ENCODE results near the gene GREM2.

GREM2 gene

DNA sequence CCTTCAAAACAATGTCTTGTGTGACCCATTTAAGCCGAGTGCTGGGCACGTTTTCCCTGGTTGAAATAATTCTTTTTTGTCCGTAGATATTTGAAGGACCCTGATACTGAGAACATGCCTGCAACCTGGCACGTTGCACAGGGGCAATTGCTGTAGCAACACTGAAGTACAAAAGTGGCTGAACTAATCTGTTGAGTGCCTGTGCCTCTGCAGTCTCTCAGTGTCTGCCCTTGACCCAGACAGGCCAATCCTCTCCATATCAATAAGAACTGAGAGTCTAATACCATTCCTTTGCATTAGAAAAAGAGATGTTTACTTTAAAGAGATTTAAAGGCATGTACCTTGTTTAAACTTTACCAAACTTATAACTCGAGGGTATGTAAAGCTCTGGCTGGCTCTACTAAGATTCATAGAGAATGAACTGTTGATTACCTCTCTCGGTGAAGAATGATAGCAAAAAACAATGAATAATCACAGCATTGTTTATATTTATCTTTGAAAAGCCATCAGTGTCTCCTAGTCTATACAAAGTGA lies 2.4 kb downstream of the GREM2 start:
- no peak for DNase-seq

DNA sequence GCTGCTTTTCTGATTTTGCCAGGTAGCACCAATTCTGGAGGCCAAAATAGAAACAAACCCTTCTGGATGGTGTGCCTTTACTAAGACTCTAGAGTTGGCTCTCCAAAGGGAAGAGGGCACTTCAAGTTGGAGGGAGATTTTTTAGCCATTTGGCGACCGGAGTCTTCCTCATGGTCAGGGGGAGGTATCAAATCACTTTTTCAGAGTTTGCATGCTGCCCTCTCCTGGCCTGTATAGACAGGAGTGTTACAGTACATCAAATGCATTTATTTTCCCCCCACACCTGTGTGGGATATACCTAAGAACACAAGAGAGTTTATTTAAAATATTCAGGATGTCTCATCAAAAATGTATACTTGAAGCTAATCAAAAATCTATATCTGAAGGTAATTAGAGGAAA lies 3.2 kb downstream of the GREM2 start:
- DNase-seq: no peak

DNA sequence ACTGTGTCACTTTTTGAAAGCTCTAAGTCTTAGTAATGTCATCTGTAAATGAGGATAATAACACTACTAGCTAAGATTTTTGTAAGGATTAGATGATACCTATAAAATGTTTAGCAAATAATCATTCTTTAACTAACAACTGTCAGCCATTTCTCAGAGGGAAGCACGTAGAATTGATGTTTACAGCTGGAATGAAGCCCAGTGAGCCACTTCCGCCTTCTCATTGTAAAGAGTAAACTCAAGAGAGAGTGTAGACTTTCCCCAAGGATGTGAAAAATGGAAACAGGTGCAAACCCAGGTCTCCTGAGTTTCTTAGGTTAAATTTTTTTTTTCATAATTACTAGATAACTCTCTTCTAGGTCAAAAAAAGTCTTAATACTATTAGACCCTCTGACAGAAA lies 4.9 kb downstream of the GREM2 start:
- no peak for DNase-seq

DNA sequence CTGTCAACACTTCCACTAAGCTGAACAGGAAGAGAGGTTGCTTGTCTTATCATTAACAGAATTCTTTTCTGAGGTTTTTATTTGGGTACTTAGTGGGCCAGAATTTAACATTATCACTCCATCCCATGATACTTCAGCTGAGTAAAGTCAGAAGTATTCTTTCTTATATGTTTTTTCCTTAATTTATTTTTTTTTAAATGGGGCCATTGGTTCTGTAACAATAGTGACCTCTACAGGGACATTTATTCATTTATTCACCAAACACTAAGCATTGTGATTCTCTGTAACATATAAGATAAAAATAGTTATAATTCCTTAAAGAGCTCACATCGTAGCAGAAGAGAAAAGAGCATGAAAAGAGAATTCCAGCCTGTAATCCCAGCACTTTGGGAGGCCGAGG lies 9.8 kb downstream of the GREM2 start:
- DNase-seq: no peak

DNA sequence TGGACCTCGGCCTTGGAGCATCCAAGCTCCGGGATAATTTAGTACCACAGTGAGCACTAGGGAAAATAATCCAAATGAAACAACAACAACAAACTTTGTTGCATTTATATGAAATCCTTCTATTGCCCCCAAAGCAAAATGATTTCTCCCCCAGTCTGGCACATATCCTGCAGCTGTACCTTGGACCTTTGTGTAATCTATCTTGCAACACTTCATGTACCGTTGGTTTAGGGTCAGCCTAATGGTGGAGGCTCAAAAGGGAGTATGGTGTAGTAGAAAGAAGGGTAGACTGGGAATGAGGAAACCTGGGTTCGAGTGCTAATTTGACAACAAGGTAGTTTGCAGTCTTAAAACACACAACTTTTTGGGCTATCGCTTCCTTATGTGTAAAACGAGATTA lies 12.1 kb downstream of the GREM2 start:
- no peak for DNase-seq

DNA sequence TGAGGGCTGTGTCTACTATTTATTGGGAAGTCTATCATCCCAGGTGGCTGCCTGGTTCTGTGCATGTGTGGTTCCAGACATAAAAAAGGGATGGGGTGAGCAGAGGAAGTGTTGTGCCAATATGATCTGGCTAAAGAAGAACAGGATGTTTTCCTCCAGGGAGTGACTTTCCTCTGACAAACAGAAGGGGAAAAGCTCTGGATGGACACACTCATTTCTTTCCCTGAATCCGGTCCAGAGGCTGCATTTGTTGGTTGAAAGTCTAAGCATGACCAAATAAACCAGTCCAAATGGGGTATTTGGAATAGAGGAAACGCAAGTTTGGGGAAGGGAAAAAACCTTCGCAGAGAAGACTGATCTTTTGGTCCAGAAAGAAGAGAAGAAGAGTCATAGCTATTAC lies 12.7 kb downstream of the GREM2 start:
- DNase-seq: no peak

DNA sequence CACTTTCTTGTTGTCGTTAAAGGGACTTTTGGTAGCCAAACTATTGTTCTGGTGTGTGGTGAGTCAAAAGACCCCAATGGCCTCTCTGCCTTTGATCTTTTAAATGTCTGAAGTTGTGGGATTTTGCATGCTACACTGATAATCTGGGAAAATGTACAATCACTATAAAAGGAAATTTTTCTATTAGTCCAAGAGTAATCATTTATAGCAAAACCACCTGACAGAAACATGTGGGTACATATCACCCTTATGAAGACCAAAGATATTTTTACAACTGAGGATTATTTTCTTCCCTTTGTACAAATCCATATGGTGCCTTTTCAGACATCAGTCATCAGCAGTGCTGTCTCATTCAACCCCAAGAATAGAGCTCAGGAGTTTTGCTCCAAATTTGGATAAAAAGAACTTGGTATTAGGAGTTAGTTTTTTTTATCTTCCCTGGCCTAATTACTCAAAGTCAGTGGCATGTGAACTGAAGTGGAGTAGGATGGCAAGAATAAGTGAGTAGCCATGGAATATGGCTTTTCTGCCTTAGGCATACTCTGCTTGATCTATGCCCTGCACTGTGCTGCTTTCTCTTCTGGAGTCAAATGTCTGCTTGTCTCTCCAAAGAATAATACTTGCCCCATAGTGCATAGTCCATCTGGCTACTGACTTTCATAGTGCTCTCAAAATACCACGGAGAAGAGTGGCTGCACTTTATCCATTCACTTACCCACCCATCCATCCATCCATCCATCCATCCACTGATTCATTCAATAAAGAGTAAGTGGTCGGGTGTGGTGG lies 13.5 kb downstream of the GREM2 start:
- DNase-seq: no peak

DNA sequence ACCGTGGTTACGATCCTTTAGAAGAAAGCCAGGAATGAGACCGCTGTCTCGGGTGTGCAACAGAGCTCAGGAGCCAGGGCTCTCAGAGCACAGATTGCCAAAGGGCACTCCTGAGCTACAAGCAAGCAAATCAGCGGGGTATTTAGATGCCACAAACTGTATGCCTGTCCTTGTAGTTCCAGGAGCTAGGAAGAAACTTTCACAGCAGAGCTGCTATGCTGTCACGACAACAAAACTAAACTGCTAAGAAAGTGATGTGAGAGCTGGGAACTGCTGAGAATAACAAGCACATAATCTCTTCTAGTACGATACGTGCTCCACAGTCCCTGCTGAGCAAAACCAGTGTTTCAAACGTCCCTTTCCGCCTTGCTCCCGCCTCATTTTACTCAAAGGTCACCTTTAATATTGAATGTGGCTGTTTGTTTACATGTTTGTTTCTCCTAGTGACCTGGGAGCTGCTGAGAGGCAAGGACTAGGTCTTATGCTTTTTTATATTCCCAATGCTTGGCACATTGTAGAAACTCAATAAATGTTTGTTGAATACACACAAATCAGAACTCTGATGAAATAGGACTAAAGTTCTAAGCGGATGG lies 14.7 kb downstream of the GREM2 start:
- DNase-seq: no peak

DNA sequence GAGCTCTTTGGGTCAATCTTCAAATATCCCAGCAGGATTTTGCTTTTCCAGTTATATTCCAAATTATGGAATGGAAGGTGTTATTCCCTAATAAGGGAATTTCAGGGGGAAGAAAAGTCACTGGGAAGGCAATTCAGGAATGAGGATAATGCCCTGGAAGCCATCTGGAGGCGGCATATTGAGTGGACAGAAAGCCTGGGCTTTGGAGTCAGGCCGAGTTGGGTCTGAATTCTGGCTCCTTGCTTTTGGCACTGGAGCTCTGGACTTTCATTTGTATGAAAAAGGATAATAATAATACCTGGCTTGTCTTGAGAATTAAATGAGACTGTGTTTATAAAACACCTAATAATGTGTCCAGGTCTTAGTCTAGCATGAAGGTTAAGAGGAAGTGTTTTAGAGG lies 16.5 kb downstream of the GREM2 start:
- no peak for DNase-seq

DNA sequence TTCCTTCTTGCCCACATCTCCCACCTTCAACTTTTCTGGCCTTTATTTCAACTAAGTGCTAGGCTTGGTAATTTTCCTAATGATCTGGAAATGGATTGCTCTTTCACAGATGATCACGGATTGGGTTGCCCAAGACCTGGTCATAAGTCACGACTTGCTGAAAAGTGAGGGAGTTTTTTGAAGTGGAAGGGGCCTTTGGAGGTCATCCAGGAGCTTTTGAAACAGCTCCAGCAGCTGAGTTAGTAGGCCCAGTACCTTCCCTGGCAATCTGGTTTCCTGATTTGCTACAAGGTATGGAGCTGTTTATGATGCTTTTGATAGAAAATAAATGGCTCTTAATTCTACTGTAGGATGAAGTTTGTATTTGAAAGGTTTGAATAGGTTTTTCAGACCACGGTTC lies 20.4 kb downstream of the GREM2 start:
- DNase-seq: no peak

DNA sequence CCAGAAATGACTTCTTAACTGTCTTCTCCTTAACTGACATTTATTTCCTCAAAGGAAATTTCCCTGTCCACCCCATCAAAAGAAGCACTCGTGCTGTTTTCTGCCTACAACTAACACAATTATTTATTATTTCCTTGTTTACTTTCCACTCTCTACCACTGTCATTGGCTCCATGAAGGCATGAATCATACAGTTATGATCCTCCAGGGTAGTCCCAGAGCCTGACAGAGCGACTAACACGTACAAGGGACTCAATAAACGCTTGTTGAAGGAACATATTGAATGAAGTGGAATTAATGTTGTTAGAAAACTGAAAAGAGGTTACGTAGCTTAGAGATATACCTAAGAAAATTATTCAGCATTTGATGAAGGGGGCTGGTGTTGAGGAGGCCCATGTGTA lies 20.9 kb downstream of the GREM2 start:
- no peak for DNase-seq

DNA sequence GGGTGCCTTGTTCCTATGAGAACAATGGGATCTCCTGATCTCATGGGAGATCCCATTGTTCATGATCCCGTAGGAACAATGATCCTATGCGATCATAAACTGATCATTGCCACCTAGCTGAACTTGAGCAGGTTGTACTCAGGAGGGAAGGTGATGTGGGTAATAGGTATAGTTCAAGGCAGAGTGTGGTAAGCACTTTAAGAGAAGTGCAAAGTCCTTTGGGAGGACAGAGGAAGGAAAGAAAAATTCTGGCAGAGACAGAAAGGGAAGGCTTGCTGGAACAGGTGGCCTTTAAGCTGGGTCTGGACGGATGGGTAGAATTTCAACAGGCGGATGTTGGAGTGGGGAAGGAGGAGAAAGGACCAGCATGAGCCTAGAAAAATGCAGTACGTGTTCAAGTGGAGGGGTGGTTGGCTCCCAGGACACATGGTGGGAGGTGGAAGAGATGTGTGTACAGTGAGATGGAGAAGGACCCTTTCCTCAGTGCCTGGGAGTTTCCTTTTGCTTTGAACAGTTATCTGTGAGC lies 22.3 kb downstream of the GREM2 start:
- no peak for DNase-seq

DNA sequence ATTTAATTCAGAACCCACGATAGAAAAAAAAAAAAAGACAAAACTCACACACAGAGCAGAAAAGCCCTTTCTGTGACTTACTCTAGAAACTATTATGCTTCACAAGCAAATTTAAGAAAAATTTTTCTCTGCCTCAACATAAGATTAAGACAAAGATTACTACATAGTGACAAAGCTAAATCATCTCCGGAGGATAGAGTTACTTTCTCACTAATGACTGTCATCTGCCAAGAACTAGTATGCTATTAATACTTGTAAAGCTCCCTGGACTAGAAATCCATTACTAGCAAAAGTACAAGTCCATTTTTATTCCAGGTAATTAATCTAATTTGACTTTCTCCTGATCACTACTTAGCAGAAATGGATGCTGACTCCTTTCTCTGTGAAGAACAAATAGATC lies 25.9 kb downstream of the GREM2 start:
- DNase-seq: no peak

DNA sequence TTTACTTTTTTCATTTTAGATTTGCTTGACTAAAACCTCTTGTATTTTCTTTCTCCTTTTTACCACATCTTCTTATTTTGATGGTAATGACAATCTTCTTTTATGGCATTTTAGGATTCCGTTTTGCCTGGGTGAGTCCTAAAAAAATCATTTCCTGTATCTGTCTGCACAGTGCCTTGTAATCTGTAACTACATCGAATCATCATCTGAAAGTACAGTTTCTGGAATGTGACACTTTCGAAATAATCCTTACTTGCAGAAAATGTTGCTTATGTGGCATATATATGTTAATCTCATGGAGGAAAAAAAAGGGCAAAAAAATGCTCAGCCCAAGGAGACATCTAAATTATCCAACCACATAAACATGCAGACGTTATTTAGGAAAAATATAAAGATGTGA lies 29.0 kb downstream of the GREM2 start:
- no peak for DNase-seq

DNA sequence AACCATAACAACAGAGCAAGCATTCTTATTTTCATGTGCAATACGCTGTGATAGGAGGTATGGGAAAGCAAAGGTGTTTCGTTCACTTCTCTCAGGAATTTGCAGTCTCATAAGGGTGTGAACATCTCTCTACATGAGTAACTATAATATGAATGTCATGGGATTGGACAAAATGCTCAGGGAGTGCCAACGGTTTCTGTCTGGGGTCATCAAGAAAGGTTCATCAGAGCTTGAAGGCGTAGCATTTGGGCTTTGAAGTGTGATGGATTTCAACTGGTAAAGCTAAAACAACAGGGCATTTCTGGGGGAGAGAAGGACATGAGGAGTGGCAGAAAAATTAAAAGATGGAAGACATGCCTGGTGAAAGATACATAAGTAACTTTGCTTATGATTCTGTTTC lies 32.4 kb downstream of the GREM2 start:
- DNase-seq: no peak

DNA sequence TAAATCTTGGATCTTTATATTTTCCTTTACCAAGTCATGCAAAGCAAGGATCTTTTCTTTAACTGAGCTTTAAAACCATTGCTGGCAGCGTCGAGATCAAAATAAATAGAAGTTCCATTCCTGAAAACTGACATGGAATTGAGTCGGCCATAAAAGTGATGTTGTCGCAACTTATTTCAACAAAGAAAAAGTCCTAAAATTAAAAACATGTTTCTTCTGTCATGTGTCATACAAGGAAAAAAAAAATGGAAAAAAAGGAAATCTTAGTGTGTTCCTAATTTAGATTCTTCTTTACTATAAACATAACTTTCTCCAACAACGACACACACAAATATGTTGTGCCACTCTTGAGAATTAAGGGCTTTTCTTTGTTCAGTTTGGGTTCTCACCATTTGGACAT lies 34.9 kb downstream of the GREM2 start:
- no peak for DNase-seq

DNA sequence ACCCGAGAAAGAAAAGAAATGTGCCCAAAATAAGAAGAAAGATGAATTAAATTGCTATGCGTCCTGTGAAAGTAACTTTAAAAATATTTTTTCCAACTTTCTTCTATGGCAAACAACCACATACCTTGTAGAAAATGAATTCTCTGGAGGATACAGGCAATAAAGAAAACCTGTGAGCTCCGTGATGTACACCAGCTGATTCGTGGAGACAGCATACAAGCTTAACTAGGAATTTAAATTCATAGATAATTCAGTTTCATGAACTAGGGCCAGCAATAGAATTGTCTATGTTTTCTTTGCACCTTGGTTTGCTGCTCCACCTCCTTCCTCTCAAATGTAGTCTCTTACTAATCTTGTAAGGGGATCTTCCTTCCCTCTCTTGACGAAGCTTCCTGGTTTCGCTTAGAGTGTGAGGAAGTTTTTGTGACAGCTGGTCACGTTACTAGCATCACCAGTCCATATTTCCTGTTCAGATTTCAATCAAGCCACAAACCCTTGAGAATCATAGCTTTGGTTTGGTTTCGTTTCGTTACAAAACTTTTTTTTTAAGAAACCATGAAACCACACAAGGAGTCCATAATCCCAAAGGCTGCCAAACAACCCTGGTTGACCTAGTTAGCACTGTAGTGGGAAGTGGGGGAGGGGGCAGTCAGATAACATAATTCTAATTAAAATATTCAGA lies 35.8 kb downstream of the GREM2 start:
- DNase-seq: peak in 1 of 2 donors; percentile 15

DNA sequence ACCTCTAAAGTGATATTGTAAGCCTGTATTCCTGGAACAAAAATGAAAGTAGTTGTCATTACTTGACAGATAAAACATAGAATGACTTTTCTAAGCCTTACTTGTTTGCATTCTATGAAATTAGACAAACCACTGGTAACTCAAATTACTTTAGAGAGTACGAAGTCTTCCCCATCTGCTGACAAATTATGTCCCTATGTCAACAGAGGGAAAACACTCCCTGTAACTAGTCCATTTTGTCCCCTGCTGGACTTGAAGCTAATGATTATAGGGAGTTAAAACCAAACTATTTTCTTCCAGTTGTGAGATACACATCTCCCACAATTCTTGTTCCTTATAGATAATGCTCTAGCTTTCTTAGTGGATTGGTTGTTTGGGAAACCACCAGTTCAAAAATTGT lies 39.6 kb downstream of the GREM2 start:
- no peak for DNase-seq

DNA sequence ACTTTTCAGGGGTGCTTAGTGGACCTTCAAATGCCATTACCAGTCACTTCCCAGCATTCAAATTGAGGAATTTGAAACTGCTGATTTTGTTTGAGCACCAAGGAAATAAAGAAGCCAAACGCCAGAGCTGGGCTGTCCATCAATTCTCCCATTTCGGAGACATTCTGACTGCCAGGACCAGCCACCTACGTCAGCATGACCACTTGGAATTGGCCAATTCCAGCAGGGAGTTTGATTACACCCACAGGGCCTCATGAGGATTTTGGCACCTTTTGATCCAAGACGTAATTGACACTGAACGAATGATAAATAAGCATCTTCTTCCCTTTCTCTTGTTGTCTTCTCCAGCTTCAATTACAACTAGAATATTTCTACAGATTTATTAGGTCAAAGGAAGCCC lies 40.2 kb downstream of the GREM2 start:
- DNase-seq: no peak

DNA sequence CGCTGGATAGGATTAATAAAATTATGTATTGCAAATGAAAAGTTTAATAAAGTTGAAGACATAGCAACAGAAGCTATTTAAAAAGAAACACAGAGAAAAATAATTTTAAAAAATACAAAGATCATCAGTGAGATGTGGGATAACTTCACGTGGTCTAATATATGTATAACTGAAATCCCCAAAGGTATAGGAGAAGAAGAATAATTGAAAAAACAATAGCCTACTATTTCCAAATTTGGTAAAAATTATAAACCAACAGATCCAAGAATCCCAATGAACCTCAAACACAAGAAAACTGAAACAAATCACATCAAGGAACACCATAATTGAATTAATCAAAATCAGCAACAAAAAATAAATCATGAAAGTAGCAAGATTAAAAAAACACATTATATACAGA lies 44.9 kb downstream of the GREM2 start:
- no peak for DNase-seq

DNA sequence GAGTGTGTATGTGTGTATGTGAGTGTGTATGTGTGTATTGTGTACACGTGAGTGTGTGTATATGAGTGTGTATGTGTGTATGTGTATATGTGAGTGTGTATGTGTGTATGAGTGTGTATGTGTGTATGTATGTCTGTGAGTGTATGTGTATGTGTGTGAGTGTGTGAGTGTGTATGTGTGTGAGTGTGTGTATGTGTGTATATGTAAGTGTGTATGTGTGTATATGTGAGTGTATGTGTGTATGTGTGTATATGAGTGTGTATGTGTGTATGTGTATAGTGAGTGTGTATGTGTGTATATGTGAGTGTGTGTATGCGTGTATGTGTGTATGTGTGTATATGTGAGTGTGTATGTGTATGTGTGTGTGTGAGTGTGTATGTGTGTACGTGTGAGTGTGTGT lies 49.2 kb downstream of the GREM2 start:
- DNase-seq: no peak

DNA sequence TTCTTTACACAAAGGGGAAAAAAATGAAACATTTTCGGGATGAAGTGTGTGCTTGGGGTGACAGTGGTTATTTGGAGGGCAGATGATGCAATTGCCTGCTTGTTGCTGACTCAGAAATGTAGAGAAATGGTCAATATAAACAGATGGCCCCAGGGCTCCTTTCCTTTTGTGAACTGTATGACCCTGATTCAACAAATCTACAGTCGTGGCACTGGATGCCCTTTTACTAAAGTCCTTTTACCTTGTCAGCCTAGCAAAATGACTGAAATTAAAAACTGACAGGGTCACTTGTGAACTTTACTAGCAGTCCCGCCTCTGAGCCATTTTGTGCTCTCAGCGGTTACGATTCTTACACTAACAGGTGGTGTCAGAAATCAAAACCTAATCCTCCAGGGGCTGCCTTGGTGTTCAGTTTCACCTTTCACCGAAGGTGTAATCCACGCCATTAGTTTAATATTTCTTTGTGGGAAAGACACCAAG lies 49.8 kb downstream of the GREM2 start:
- DNase-seq: no peak

DNA sequence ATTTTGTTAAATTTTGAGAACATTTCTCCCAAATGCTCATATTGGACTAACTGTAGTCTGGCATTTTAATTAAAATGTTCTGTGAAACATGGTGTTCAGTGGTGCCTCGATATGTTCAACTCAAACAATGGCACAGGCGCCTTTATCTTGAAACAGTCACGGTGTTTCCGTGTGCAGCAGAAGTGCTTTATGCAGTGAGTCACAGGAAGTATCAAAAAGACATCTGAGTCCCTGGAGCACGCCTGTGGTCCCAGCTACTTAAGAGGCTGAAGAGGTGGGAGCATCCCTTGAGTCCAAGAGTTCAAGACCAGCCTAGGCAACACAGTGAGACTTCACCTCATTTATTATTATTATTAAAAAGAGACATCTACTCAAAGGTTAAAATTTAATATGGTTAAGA lies 52.2 kb downstream of the GREM2 start:
- DNase-seq: no peak

DNA sequence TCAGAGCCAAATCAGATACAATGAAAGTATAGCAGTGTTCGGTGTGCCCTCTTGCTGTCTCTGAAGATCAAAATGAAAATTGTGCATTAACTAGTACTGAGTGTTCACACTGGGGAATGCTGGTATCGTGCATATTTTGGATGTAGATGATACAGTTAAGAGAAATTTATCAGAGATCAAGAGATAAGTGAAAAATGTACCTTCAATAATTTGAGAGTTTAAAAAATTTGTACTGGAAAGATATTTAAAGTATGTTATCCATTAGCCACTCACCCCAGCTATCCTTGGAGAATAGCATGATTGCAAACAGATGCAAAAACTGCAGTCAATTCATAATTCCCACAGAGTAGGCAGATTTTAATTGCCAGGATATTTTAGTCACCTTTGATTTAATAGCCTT lies 56.4 kb downstream of the GREM2 start:
- no peak for DNase-seq
